Immature natural killer cell (primary cell): Measurements from ENCODE around the gene MAB21L3. TPM values are rescaled to one million over a fixed set of nuclear protein-coding genes. Genes with fewer than 3 reads are reported as not detected.

ENCODE experiments used
- DNase-seq, 3 donors: peaks; one replicate each; pipeline ENCODE4 v3.0.0; 2022; ENCODE audit warnings: mixed read lengths in 1 of 3
- H3K27ac Mint-ChIP-seq, 6 donors: one replicate each; pipeline ENCODE4 v1.8.0; 2020; ENCODE audit warnings: mixed read lengths in 6 of 6, mild to moderate bottlenecking in 5 of 6, inconsistent platforms in 4 of 6, moderate library complexity in 3 of 6
- H3K27me3 Mint-ChIP-seq, 3 donors: one replicate each; pipeline ENCODE4 v1.8.0; 2020 to 2021; ENCODE audit warnings: low read depth in 3 of 3, mild to moderate bottlenecking in 3 of 3, mixed read lengths in 3 of 3, moderate library complexity in 3 of 3, inconsistent platforms in 1 of 3
- H3K36me3 Mint-ChIP-seq, 3 donors: one replicate each; pipeline ENCODE4 v1.8.0; 2020; ENCODE audit warnings: mixed read lengths in 3 of 3, inconsistent platforms in 2 of 3, mild to moderate bottlenecking in 2 of 3
- H3K4me1 Mint-ChIP-seq, 2 donors: one replicate each; pipeline ENCODE4 v1.8.0; 2020; ENCODE audit warnings: inconsistent platforms in 2 of 2, mild to moderate bottlenecking in 2 of 2, mixed read lengths in 2 of 2, moderate library complexity in 1 of 2
- H3K4me3 Mint-ChIP-seq, 5 donors: one replicate each; pipeline ENCODE4 v1.8.0; 2020; ENCODE audit warnings: mild to moderate bottlenecking in 5 of 5, mixed read lengths in 5 of 5, inconsistent platforms in 3 of 5, moderate library complexity in 3 of 5
- H3K9me3 Mint-ChIP-seq, 6 donors: one replicate each; pipeline ENCODE4 v1.8.0; 2020; ENCODE audit warnings: mild to moderate bottlenecking in 6 of 6, mixed read lengths in 6 of 6, inconsistent platforms in 4 of 6, moderate library complexity in 3 of 6
- polyA plus RNA-seq, 3 donors: library from polyadenylated mRNA; unstranded; fragments of 300-500 nt; fragmentation: Illumina TruSeq; gene quantifications; one replicate each; pipeline ENCODE4 v1.2.3, GENCODE V29; 2021

Gene MAB21L3
- polyA plus RNA-seq, 3 donors from 2014 or later = not detected

- Mint-ChIP-seq H3K27ac (no peak overlapping the region), H3K4me1 (no peaks in the 10 kb centered on the region), H3K9me3 (no peaks in the 10 kb centered on the region), H3K4me3 (no peak overlapping the region), H3K27me3 (peaks cover 0 to 12% (median 0%) of the 10 kb centered on the region in 3 donors), H3K36me3 (no peaks in the 10 kb centered on the region)
- DNase-seq = no peak
Measured at GRCh38 chr1:116118471-116118870, 7.3 kb downstream of the MAB21L3 start.

GRCh38 chr1:116119876-116120275 lies 8.7 kb downstream of the MAB21L3 start:
- peaks cover 0 to 12% (median 0%) of the 10 kb centered on the region in 3 donors for H3K27me3 Mint-ChIP-seq
- no peaks in the 10 kb centered on the region for H3K9me3 Mint-ChIP-seq
- H3K4me3 Mint-ChIP-seq = no peak overlapping the region
- no peaks in the 10 kb centered on the region for H3K36me3 Mint-ChIP-seq
- H3K4me1 Mint-ChIP-seq = no peaks in the 10 kb centered on the region
- peak overlapping the region in 1 of 6 donors; percentile 1 for H3K27ac Mint-ChIP-seq
- peak in 2 of 3 donors; percentile 4 to 10 for DNase-seq

- no peak overlapping the region for H3K4me3 Mint-ChIP-seq
- no peaks in the 10 kb centered on the region for H3K9me3 Mint-ChIP-seq
- peaks cover 0 to 12% (median 0%) of the 10 kb centered on the region in 3 donors for H3K27me3 Mint-ChIP-seq
Measured at GRCh38 chr1:116122955-116123757, 12.0 kb downstream of the MAB21L3 start.

GRCh38 chr1:116123837-116124533 lies 12.8 kb downstream of the MAB21L3 start:
- no peak for DNase-seq
- peaks cover 0 to 3% of the 10 kb centered on the region in 2 donors for H3K4me1 Mint-ChIP-seq
- H3K36me3 Mint-ChIP-seq = no peaks in the 10 kb centered on the region
- peaks cover 0 to 12% (median 0%) of the 10 kb centered on the region in 3 donors for H3K27me3 Mint-ChIP-seq
- no peak overlapping the region for H3K27ac Mint-ChIP-seq
- H3K9me3 Mint-ChIP-seq = no peaks in the 10 kb centered on the region
- no peak overlapping the region for H3K4me3 Mint-ChIP-seq

More at GRCh38 chr1:116122955-116123757, 12.0 kb downstream of the MAB21L3 start:
- no peak for DNase-seq
- Mint-ChIP-seq H3K4me1 (no peaks in the 10 kb centered on the region), H3K27ac (no peak overlapping the region), H3K36me3 (no peaks in the 10 kb centered on the region)

- DNase-seq = no peak
- no peaks in the 10 kb centered on the region for H3K9me3 Mint-ChIP-seq
- no peak overlapping the region for H3K4me3 Mint-ChIP-seq
- peaks cover 0 to 9% (median 0%) of the 10 kb centered on the region in 3 donors for H3K27me3 Mint-ChIP-seq
- H3K4me1 Mint-ChIP-seq = peaks cover 0 to 3% of the 10 kb centered on the region in 2 donors
- H3K36me3 Mint-ChIP-seq = no peaks in the 10 kb centered on the region
- H3K27ac Mint-ChIP-seq = no peak overlapping the region
Measured at GRCh38 chr1:116125758-116126157, 14.6 kb downstream of the MAB21L3 start.

GRCh38 chr1:116126281-116126680 lies 15.1 kb downstream of the MAB21L3 start:
- Mint-ChIP-seq H3K27me3 (peaks cover 0 to 7% (median 0%) of the 10 kb centered on the region in 3 donors), H3K27ac (no peak overlapping the region), H3K4me3 (no peak overlapping the region), H3K36me3 (no peaks in the 10 kb centered on the region), H3K9me3 (no peaks in the 10 kb centered on the region), H3K4me1 (peaks cover 0 to 3% of the 10 kb centered on the region in 2 donors)
- DNase-seq = no peak

- Mint-ChIP-seq H3K9me3 (no peaks in the 10 kb centered on the region), H3K36me3 (no peaks in the 10 kb centered on the region), H3K27me3 (peaks cover 0 to 4% (median 0%) of the 10 kb centered on the region in 3 donors), H3K27ac (no peak overlapping the region), H3K4me1 (peaks cover 0 to 3% of the 10 kb centered on the region in 2 donors), H3K4me3 (no peak overlapping the region)
- DNase-seq = no peak
Measured at GRCh38 chr1:116127123-116127847, 16.1 kb downstream of the MAB21L3 start.

GRCh38 chr1:116127848-116128540 lies 16.8 kb downstream of the MAB21L3 start:
- H3K4me1 Mint-ChIP-seq = peaks cover 0 to 3% of the 10 kb centered on the region in 2 donors
- no peak overlapping the region for H3K27ac Mint-ChIP-seq
- no peaks in the 10 kb centered on the region for H3K36me3 Mint-ChIP-seq
- no peaks in the 10 kb centered on the region for H3K9me3 Mint-ChIP-seq
- peaks cover 0 to 2% (median 0%) of the 10 kb centered on the region in 3 donors for H3K27me3 Mint-ChIP-seq
- DNase-seq = no peak
- no peak overlapping the region for H3K4me3 Mint-ChIP-seq

GRCh38 chr1:116128664-116129063 lies 17.5 kb downstream of the MAB21L3 start:
- no peak for DNase-seq
- no peaks in the 10 kb centered on the region for H3K9me3 Mint-ChIP-seq
- no peaks in the 10 kb centered on the region for H3K36me3 Mint-ChIP-seq
- no peak overlapping the region for H3K4me3 Mint-ChIP-seq
- H3K27ac Mint-ChIP-seq = peak overlapping the region in 1 of 6 donors; percentile 7
- H3K27me3 Mint-ChIP-seq = peaks cover 0 to 2% (median 1%) of the 10 kb centered on the region in 3 donors
- H3K4me1 Mint-ChIP-seq = peaks cover 0 to 3% of the 10 kb centered on the region in 2 donors

- no peak overlapping the region for H3K4me3 Mint-ChIP-seq
- no peak for DNase-seq
- no peak overlapping the region for H3K27ac Mint-ChIP-seq
- no peaks in the 10 kb centered on the region for H3K36me3 Mint-ChIP-seq
- H3K4me1 Mint-ChIP-seq = peaks cover 0 to 3% of the 10 kb centered on the region in 2 donors
- H3K9me3 Mint-ChIP-seq = no peaks in the 10 kb centered on the region
- H3K27me3 Mint-ChIP-seq = peaks cover 1 to 2% (median 2%) of the 10 kb centered on the region in 3 donors
Measured at GRCh38 chr1:116129537-116129936, 18.3 kb downstream of the MAB21L3 start.

GRCh38 chr1:116130356-116130755 lies 19.2 kb downstream of the MAB21L3 start:
- Mint-ChIP-seq H3K36me3 (no peaks in the 10 kb centered on the region), H3K9me3 (no peaks in the 10 kb centered on the region), H3K27me3 (peaks cover 2 to 3% (median 2%) of the 10 kb centered on the region in 3 donors), H3K27ac (no peak overlapping the region), H3K4me3 (no peak overlapping the region), H3K4me1 (peaks cover 0 to 3% of the 10 kb centered on the region in 2 donors)
- DNase-seq = no peak

GRCh38 chr1:116131170-116131569 lies 20.0 kb downstream of the MAB21L3 start:
- Mint-ChIP-seq H3K27me3 (peaks cover 2 to 3% (median 2%) of the 10 kb centered on the region in 3 donors), H3K4me1 (peaks cover 0 to 3% of the 10 kb centered on the region in 2 donors), H3K36me3 (no peaks in the 10 kb centered on the region), H3K27ac (no peak overlapping the region), H3K4me3 (no peak overlapping the region), H3K9me3 (no peaks in the 10 kb centered on the region)
- no peak for DNase-seq

GRCh38 chr1:116131866-116132605 lies 20.8 kb downstream of the MAB21L3 start:
- DNase-seq = no peak
- no peak overlapping the region for H3K27ac Mint-ChIP-seq
- H3K9me3 Mint-ChIP-seq = no peaks in the 10 kb centered on the region
- H3K27me3 Mint-ChIP-seq = peaks cover 2 to 3% (median 2%) of the 10 kb centered on the region in 3 donors
- H3K4me3 Mint-ChIP-seq = no peak overlapping the region
- H3K4me1 Mint-ChIP-seq = peaks cover 0 to 3% of the 10 kb centered on the region in 2 donors
- H3K36me3 Mint-ChIP-seq = no peaks in the 10 kb centered on the region
